ENCODE data around the gene ST3GAL3.

GRCh38 chr1:43834280-43835081, 127.1 kb downstream of the ST3GAL3 start:
- TF ChIP-seq CTCF (IDR thresholded peaks at IDR 0.05; ENCODE audit: low read depth, low read length) (no peak), POLR2A (IDR thresholded peaks at IDR 0.05; ENCODE audit: extremely low read depth, insufficient read length) (peak; percentile 21), MAX (IDR thresholded peaks at IDR 0.05; ENCODE audit: low read depth, low read length) (peak; percentile 14), MYC (IDR thresholded peaks at IDR 0.05; ENCODE audit: low read depth, low read length) (peak; percentile 33)

Measured in NB4 (cell line).